HCT116 (cell line): ENCODE measurements around the gene OR51T1. TPM values are rescaled to one million over a fixed set of nuclear protein-coding genes. Genes with fewer than 3 reads are reported as not detected.

Experiments used
- ATAC-seq: fragments of 200-7000 bp; cut with Tn5 transposase; 2 replicates; pipeline ENCODE4 v1.9.1; 2020; ENCODE audit warnings: mild to moderate bottlenecking, moderate library complexity
- BruUV-seq: library from RNA; stranded (reverse); fragments of 400-500 nt; replicated peaks from 2 replicates; lab custom pipeline; 2021; lab: Mats Ljungman, UMichigan
- CTCF ChIA-PET: fragments of 300-600 bp; sonication (Branson Sonifier 250); formaldehyde crosslinking; loops from one replicate; lab custom pipeline; 2021; ENCODE audit warnings: antibody characterized with exemption; lab: Charles Lee
- POLR2A ChIA-PET: fragments of 300-600, 350-600 bp; sonication (Branson Sonifier 250); formaldehyde crosslinking; loops from one replicate; lab custom pipeline; 2021; ENCODE audit warnings: antibody characterized with exemption; lab: Charles Lee
- RAD21 ChIA-PET, 2 experiments: fragments of 300-600 bp; sonication (Branson Sonifier 250); formaldehyde crosslinking; loops; one replicate each; lab custom pipeline; 2023; ENCODE audit warnings: low total read pairs in 2 of 2; ENCODE audit not compliant: uncharacterized antibody in 2 of 2, unreplicated experiment in 2 of 2, low non-redundant PET in 1 of 2; lab: Charles Lee
- DNase-seq: peaks from one replicate; pipeline ENCODE4 v3.0.0-alpha.2; 2010; ENCODE audit warnings: low read depth, low spot score
- H2AFZ ChIP-seq: fragments of 200-600 bp; shearing (Covaris generic), sonication (generic); 2 replicates; pipeline ENCODE4 v1.6.1; 2017; ENCODE audit warnings: low read depth, mixed run types, mixed read lengths, antibody characterized with exemption, low read length; ENCODE audit not compliant: poor library complexity, severe bottlenecking
- H3K27ac ChIP-seq: 2 replicates; pipeline ENCODE4 v1.5.1; 2012; ENCODE audit warnings: low read depth, low read length
- H3K27me3 ChIP-seq: fragments of 200-600 bp; sonication (generic); 2 replicates; pipeline ENCODE4 v1.6.1; 2016; ENCODE audit warnings: mixed run types, low read length, mixed read lengths; ENCODE audit not compliant: insufficient read depth
- H3K36me3 ChIP-seq, 2 experiments: fragments of 200-500 bp in 1 of 2; fragments of 200-600 bp in 1 of 2; sonication (Bioruptor generic) in 1 of 2; sonication (generic) in 1 of 2; 2 replicates each; pipeline versions ENCODE4 v1.5.1 to v1.6.1; 2014 to 2016; ENCODE audit warnings: low read length in 2 of 2, inconsistent platforms in 1 of 2, mixed read lengths in 1 of 2, mixed run types in 1 of 2; ENCODE audit not compliant: insufficient read depth in 2 of 2, control insufficient read depth in 1 of 2
- H3K4me1 ChIP-seq, 2 experiments: fragments of 200-600 bp in 1 of 2; sonication (generic) in 1 of 2; 2 replicates each; pipeline versions ENCODE4 v1.5.1 to v1.6.1; 2012 to 2017; ENCODE audit warnings: low read length in 2 of 2, inconsistent platforms in 1 of 2, mild to moderate bottlenecking in 1 of 2, mixed read lengths in 1 of 2, mixed run types in 1 of 2, moderate library complexity in 1 of 2; ENCODE audit not compliant: insufficient read depth in 2 of 2, control insufficient read depth in 1 of 2
- H3K4me2 ChIP-seq: fragments of 200-600 bp; sonication (generic); 2 replicates; pipeline ENCODE4 v1.6.1; 2017; ENCODE audit warnings: mixed run types, low read length, mixed read lengths
- H3K4me3 ChIP-seq, 2 experiments: fragments of 200-600 bp in 1 of 2; sonication (generic) in 1 of 2; replicated peaks in 1 of 2; 2 replicates each; pipeline ENCODE4 v1.5.1; 2011 to 2016; ENCODE audit warnings: low read length in 2 of 2, control low read depth in 1 of 2, low read depth in 1 of 2, mild to moderate bottlenecking in 1 of 2, mixed read lengths in 1 of 2, mixed run types in 1 of 2
- H3K79me2 ChIP-seq: fragments of 200-600 bp; sonication (generic); 2 replicates; pipeline ENCODE4 v1.6.1; 2017; ENCODE audit warnings: mild to moderate bottlenecking, mixed run types, low read length, moderate library complexity, mixed read lengths; ENCODE audit not compliant: insufficient read depth
- H3K9ac ChIP-seq: fragments of 200-600 bp; sonication (generic); 2 replicates; pipeline ENCODE4 v1.6.1; 2016; ENCODE audit warnings: low read length, mixed read lengths
- H3K9me2 ChIP-seq: fragments of 200-600 bp; sonication (generic), shearing (Covaris generic); 2 replicates; pipeline ENCODE4 v1.6.1; 2017; ENCODE audit warnings: mixed run types, mild to moderate bottlenecking, moderate library complexity; ENCODE audit not compliant: insufficient read depth
- H3K9me3 ChIP-seq, 2 experiments: fragments of 200-500 bp in 1 of 2; fragments of 200-600 bp in 1 of 2; sonication (Bioruptor generic) in 1 of 2; sonication (generic) in 1 of 2; 2 replicates each; pipeline ENCODE4 v1.6.1; 2014 to 2017; ENCODE audit warnings: low read length in 2 of 2, mixed read lengths in 2 of 2, inconsistent platforms in 1 of 2, low read depth in 1 of 2, mild to moderate bottlenecking in 1 of 2, mixed run types in 1 of 2, moderate library complexity in 1 of 2; ENCODE audit not compliant: control insufficient read depth in 1 of 2, insufficient read depth in 1 of 2
- H4K20me1 ChIP-seq: fragments of 200-600 bp; sonication (generic), shearing (Covaris generic); 2 replicates; pipeline ENCODE4 v1.6.1; 2017; ENCODE audit warnings: mixed run types, mild to moderate bottlenecking, moderate library complexity; ENCODE audit not compliant: insufficient read depth
- CTCF ChIP-seq, 3 experiments: fragments of 200-600 bp in 1 of 3; sonication (generic) in 1 of 3; IDR thresholded peaks in 2 of 3; conservative IDR thresholded peaks in 1 of 3; 2 replicates each; pipeline ENCODE4 v1.5.1; 2012 to 2017; ENCODE audit warnings: low read depth in 2 of 3, low read length in 2 of 3, antibody characterized with exemption in 1 of 3, borderline replicate concordance in 1 of 3, control low read depth in 1 of 3, mild to moderate bottlenecking in 1 of 3, mixed read lengths in 1 of 3, mixed run types in 1 of 3, moderate library complexity in 1 of 3; ENCODE audit not compliant: insufficient read depth in 1 of 3
- EZH2 ChIP-seq: fragments of 200-600 bp; sonication (generic); IDR thresholded peaks from 2 replicates; pipeline ENCODE4 v1.6.1; 2017; ENCODE audit warnings: antibody characterized with exemption, mixed run types
- MAX ChIP-seq: IDR thresholded peaks from 2 replicates; pipeline ENCODE4 v1.6.1; 2012
- SIN3A ChIP-seq: IDR thresholded peaks from 2 replicates; pipeline ENCODE4 v1.6.1; 2012; ENCODE audit warnings: low read depth
- intact Hi-C: fragments of 100-400 bp; cut with micrococcal nuclease; formaldehyde crosslinking; loops from 2 replicates; pipeline ENCODE4 v1.10.0; 2022
- total RNA-seq: library from RNA; stranded (reverse); gene quantifications from one replicate; pipeline ENCODE4 v1.2.1, GENCODE V29; 2021; ENCODE audit not compliant: unreplicated experiment

OR51T1 gene
- total RNA-seq, 1 experiment from 2014 or later, result not detected

- RAD21 ChIA-PET, result no interaction called here
These were observed 41.7 kb upstream of the OR51T1 start for GRCh38 chr11:4839851-4840549.

More at GRCh38 chr11:4839851-4840549, 41.7 kb upstream of the OR51T1 start:
- H3K4me3 ChIP-seq, result no peak overlapping the region
- ChIA-PET CTCF (no interaction called here), POLR2A (no interaction called here)
- DNase-seq, result no peak
- no peak overlapping the region for H3K9ac ChIP-seq
- H3K4me1 ChIP-seq, result no peaks in the 10 kb centered on the region
- no TSS peak for BruUV-seq
- peaks cover 10% of the 10 kb centered on the region; the same call in 1 of the 2 replicates for H3K27me3 ChIP-seq
- ATAC-seq, result no peak
- no peak overlapping the region for H2AFZ ChIP-seq
- H3K36me3 ChIP-seq, result no peaks in the 10 kb centered on the region
- H3K9me3 ChIP-seq, result no peaks in the 10 kb centered on the region
- no peak overlapping the region for H3K4me2 ChIP-seq
- H3K27ac ChIP-seq, result no peak overlapping the region
- intact Hi-C loops, result no loop called here
- TF ChIP-seq EZH2 (no peak), MAX (no peak), SIN3A (no peak), CTCF (IDR thresholded peaks at IDR 0.05 in 2 of 3, conservative IDR thresholded peaks at IDR 0.05 in 1 of 3; ENCODE audit: borderline replicate concordance in 1 of 3, insufficient read depth in 1 of 3, low read depth in 2 of 3, low read length in 2 of 3) (0 out of 6 replicates have a peak, but pooled peaks of 2 of the 3 experiments have one; percentile 3 to 13)
- no peaks in the 10 kb centered on the region for H4K20me1 ChIP-seq
- H3K9me2 ChIP-seq, result no peaks in the 10 kb centered on the region
- H3K79me2 ChIP-seq, result no peaks in the 10 kb centered on the region
